ENCODE measurements around the gene NIF3L1. TPM values are rescaled to one million over a fixed set of nuclear protein-coding genes. Genes with fewer than 3 reads are reported as not detected.

Gene NIF3L1
- total and polyA plus RNA-seq, 8 donors, result 14.3 to 39.6 (median 20.4) TPM

DNA sequence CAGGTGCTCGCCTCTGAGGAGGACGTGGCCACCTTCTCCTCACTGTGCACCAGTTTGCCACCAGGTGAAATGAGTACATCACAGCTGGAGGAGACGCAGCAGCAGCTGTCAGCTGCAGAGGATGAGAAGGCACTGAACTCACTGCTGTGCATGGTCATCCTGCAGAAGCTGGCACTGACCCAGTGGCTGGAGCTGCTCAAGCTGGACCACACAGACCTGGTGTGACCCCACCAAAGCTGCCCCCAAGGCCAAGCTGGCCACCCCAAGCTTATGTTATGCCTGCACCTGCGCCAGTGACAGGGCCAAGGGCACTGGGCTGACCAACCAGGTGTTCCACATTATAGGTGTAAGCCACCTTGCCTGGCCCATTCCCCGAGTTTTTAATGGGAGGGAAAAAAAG is 44.0 kb upstream of the NIF3L1 start:
- Histone ChIP-seq H3K27me3 (no peaks in the 10 kb centered on the region), H3K27ac (no peak overlapping the region), H3K9me3 (no peaks in the 10 kb centered on the region), H3K4me3 (no peak overlapping the region), H3K36me3 (peaks cover 0 to 2% (median under 1%) of the 10 kb centered on the region in 4 donors), H3K4me1 (no peaks in the 10 kb centered on the region)
- 86 to 95% (median 90%) methylated on average over 4 to 5 of the region's 5 CpGs for WGBS, 5 donors
- no peak for TF ChIP-seq EP300 (IDR thresholded peaks at IDR 0.05)
- no peak for TF ChIP-seq POLR2AphosphoS5 (IDR thresholded peaks at IDR 0.05)
- no peak for TF ChIP-seq POLR2A (IDR thresholded peaks at IDR 0.05)
- TF ChIP-seq, protein P1, sequence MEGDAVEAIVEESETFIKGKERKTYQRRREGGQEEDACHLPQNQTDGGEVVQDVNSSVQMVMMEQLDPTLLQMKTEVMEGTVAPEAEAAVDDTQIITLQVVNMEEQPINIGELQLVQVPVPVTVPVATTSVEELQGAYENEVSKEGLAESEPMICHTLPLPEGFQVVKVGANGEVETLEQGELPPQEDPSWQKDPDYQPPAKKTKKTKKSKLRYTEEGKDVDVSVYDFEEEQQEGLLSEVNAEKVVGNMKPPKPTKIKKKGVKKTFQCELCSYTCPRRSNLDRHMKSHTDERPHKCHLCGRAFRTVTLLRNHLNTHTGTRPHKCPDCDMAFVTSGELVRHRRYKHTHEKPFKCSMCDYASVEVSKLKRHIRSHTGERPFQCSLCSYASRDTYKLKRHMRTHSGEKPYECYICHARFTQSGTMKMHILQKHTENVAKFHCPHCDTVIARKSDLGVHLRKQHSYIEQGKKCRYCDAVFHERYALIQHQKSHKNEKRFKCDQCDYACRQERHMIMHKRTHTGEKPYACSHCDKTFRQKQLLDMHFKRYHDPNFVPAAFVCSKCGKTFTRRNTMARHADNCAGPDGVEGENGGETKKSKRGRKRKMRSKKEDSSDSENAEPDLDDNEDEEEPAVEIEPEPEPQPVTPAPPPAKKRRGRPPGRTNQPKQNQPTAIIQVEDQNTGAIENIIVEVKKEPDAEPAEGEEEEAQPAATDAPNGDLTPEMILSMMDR (IDR thresholded peaks at IDR 0.05), result no peak
- no peak for DNase-seq
- intact Hi-C loops (cut with DNase I; ENCODE audit: low total_unique reads), result no loop called here

DNA sequence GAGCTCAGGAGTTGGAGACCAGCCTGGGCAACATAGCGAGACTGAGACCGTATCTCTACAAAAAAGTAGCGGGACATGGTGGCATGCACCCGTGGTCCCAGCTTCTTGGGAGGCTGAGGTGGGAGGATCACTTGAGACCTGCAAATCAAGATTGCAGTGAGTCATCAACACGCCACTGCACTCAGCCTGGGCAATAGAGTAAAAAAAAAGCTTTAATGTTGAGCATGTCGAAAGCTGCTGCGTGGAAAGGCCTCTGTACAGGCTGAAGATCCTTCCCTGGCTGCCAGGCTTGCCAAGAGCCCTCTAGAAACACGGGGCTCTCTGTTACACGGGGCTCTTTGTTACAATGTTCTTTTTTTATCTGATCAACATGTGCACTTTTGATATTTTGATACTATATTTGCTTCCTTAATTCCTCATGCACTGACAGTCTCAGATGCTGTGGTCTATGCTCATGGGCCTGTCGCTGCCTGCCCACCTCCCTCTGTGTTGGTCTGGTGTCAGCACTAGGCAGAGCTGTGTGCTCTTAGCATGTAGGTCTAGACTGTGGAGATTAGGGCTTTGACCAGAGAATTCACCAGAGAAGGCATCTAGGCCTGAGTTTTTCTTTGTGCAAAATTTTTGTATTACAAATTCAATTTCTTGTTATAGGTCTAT is 43.4 kb upstream of the NIF3L1 start:
- no peaks in the 10 kb centered on the region for H3K4me1 ChIP-seq
- TF ChIP-seq POLR2A (IDR thresholded peaks at IDR 0.05) (no peak), POLR2AphosphoS5 (IDR thresholded peaks at IDR 0.05) (no peak), EP300 (IDR thresholded peaks at IDR 0.05) (no peak)
- TF ChIP-seq, protein P1 (IDR thresholded peaks at IDR 0.05), result no peak
- intact Hi-C loops (cut with DNase I; ENCODE audit: low total_unique reads), result no loop called here
- no peaks in the 10 kb centered on the region for H3K27me3 ChIP-seq
- H3K27ac ChIP-seq, result no peak overlapping the region
- 76 to 84% (median 83%) methylated on average over 10 of the region's 10 CpGs for WGBS, 5 donors
- no peaks in the 10 kb centered on the region for H3K9me3 ChIP-seq
- H3K4me3 ChIP-seq, result no peak overlapping the region
- peaks cover 4 to 8% (median 6%) of the 10 kb centered on the region in 4 donors for H3K36me3 ChIP-seq
- DNase-seq, result no peak

DNA sequence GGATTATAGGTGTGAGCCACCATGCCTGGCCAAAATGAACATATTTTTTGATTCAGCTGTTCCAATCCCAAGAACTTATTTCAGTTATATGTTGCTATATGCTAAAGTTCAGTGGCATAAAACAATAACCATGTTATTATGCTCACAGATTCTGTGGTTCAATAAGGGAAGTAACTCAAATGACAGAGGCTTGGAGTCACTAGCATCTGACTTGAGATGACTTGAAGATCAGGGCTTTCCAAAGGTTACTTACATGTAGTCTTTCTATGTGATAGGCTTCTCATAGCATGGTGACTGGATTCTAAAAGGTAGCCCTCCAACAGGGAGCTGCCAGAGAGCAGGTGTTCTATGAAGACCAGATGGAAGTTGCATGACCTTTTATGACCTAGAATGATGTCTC is 41.9 kb upstream of the NIF3L1 start:
- H3K27ac ChIP-seq, result no peak overlapping the region
- no peak for DNase-seq
- peaks cover 19 to 23% (median 21%) of the 10 kb centered on the region in 4 donors for H3K36me3 ChIP-seq
- H3K9me3 ChIP-seq, result no peaks in the 10 kb centered on the region
- intact Hi-C loops (cut with DNase I; ENCODE audit: low total_unique reads), result no loop called here
- TF ChIP-seq, protein P1 (IDR thresholded peaks at IDR 0.05), result no peak
- TF ChIP-seq POLR2AphosphoS5 (IDR thresholded peaks at IDR 0.05), result no peak
- TF ChIP-seq EP300 (IDR thresholded peaks at IDR 0.05), result no peak
- no peak for TF ChIP-seq POLR2A (IDR thresholded peaks at IDR 0.05)
- H3K27me3 ChIP-seq, result no peaks in the 10 kb centered on the region
- no peak overlapping the region for H3K4me3 ChIP-seq
- no peaks in the 10 kb centered on the region for H3K4me1 ChIP-seq

DNA sequence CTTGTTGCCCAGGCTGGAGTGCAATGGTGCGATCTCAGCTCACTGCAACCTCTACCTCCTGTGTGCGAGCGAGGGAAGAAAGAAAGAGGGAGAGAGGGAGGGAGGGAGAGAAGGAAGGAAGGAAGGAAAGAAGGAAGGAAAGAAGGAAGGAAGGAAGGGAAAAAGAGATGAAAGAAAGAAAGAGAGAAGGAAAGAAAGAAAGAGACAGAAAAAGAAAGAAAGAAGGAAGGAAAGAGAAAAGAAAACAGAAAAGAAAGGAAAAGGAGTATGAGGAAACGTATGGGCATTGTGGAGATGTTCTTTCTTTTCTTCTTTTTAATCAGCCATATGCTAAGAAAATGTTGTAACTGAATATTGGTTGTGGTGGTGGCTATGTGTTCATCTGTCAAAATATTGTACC is 41.2 kb upstream of the NIF3L1 start:
- H3K36me3 ChIP-seq, result peaks cover 25 to 30% (median 28%) of the 10 kb centered on the region in 4 donors
- H3K27ac ChIP-seq, result no peak overlapping the region
- TF ChIP-seq EP300 (IDR thresholded peaks at IDR 0.05), result no peak
- TF ChIP-seq POLR2A (IDR thresholded peaks at IDR 0.05), result no peak
- no peak for TF ChIP-seq POLR2AphosphoS5 (IDR thresholded peaks at IDR 0.05)
- TF ChIP-seq, protein P1 (IDR thresholded peaks at IDR 0.05), result no peak
- intact Hi-C loops (cut with DNase I; ENCODE audit: low total_unique reads), result no loop called here
- no peaks in the 10 kb centered on the region for H3K27me3 ChIP-seq
- no peak for DNase-seq
- H3K9me3 ChIP-seq, result no peaks in the 10 kb centered on the region
- WGBS, 5 donors, result 72 to 92% (median 87%) methylated on average over 4 of the region's 4 CpGs
- H3K4me1 ChIP-seq, result no peaks in the 10 kb centered on the region
- no peak overlapping the region for H3K4me3 ChIP-seq
